ENCODE results near the gene NCAM2. TPM values are rescaled to one million over a fixed set of nuclear protein-coding genes. Genes with fewer than 3 reads are reported as not detected.

The NCAM2 gene
- total RNA-seq, 2 donors from 2014 or later, result not detected

GRCh38 chr21:21182401-21183010 lies 184.3 kb downstream of the NCAM2 start:
- ATAC-seq, result no peak
- H3K4me3 Mint-ChIP-seq, result no peak overlapping the region
- no peaks in the 10 kb centered on the region for H3K9me3 Mint-ChIP-seq
- no peak for DNase-seq (ENCODE audit: low spot score)
- no peak overlapping the region for H3K27ac Mint-ChIP-seq
- H3K4me1 Mint-ChIP-seq (ENCODE audit: low read depth in 2 of 2), result no peaks in the 10 kb centered on the region
- H3K36me3 Mint-ChIP-seq, result no peaks in the 10 kb centered on the region
- no peaks in the 10 kb centered on the region for H3K27me3 Mint-ChIP-seq

GRCh38 chr21:21183092-21183491 lies 184.9 kb downstream of the NCAM2 start:
- no peaks in the 10 kb centered on the region for H3K27me3 Mint-ChIP-seq
- DNase-seq (ENCODE audit: low spot score) (no peak), ATAC-seq (no peak)
- no peaks in the 10 kb centered on the region for H3K4me1 Mint-ChIP-seq (ENCODE audit: low read depth in 2 of 2)
- H3K9me3 Mint-ChIP-seq, result no peaks in the 10 kb centered on the region
- H3K4me3 Mint-ChIP-seq, result no peak overlapping the region
- H3K36me3 Mint-ChIP-seq, result no peaks in the 10 kb centered on the region
- no peak overlapping the region for H3K27ac Mint-ChIP-seq

GRCh38 chr21:21184771-21185528 lies 186.7 kb downstream of the NCAM2 start:
- DNase-seq (ENCODE audit: low spot score), result no peak
- H3K36me3 Mint-ChIP-seq, result no peaks in the 10 kb centered on the region
- no peaks in the 10 kb centered on the region for H3K27me3 Mint-ChIP-seq
- no peaks in the 10 kb centered on the region for H3K9me3 Mint-ChIP-seq
- no peak overlapping the region for H3K4me3 Mint-ChIP-seq
- H3K27ac Mint-ChIP-seq, result no peak overlapping the region
- ATAC-seq, result no peak
- no peaks in the 10 kb centered on the region for H3K4me1 Mint-ChIP-seq (ENCODE audit: low read depth in 2 of 2)

- H3K4me3 Mint-ChIP-seq, result no peak overlapping the region
- H3K9me3 Mint-ChIP-seq, result peaks cover 4% of the 10 kb centered on the region
- peaks cover 10% of the 10 kb centered on the region in 2 donors for H3K4me1 Mint-ChIP-seq (ENCODE audit: low read depth in 2 of 2)
- H3K27me3 Mint-ChIP-seq, result no peaks in the 10 kb centered on the region
- DNase-seq (ENCODE audit: low spot score), result no peak
- no peaks in the 10 kb centered on the region for H3K36me3 Mint-ChIP-seq
- ATAC-seq, result no peak
- no peak overlapping the region for H3K27ac Mint-ChIP-seq
Observed at GRCh38 chr21:21187579-21187978, 189.4 kb downstream of the NCAM2 start.

- Mint-ChIP-seq H3K9me3 (peaks cover 4% of the 10 kb centered on the region), H3K27ac (no peak overlapping the region), H3K36me3 (no peaks in the 10 kb centered on the region), H3K4me1 (ENCODE audit: low read depth in 2 of 2) (peaks cover 11 to 14% of the 10 kb centered on the region in 2 donors), H3K4me3 (no peak overlapping the region), H3K27me3 (no peaks in the 10 kb centered on the region)
- ATAC-seq (no peak), DNase-seq (ENCODE audit: low spot score) (no peak)
Observed at GRCh38 chr21:21188513-21189195, 190.4 kb downstream of the NCAM2 start.

- Mint-ChIP-seq H3K4me1 (ENCODE audit: low read depth in 2 of 2) (peaks cover 32 to 38% of the 10 kb centered on the region in 2 donors), H3K27me3 (no peaks in the 10 kb centered on the region), H3K9me3 (peaks cover 4% of the 10 kb centered on the region), H3K27ac (peak overlapping the region; percentile 36 to 46), H3K4me3 (no peak overlapping the region), H3K36me3 (no peaks in the 10 kb centered on the region)
- no peak for DNase-seq (ENCODE audit: low spot score)
- no peak for ATAC-seq
Observed at GRCh38 chr21:21195417-21195943, 197.3 kb downstream of the NCAM2 start.

GRCh38 chr21:21196087-21196486 lies 197.9 kb downstream of the NCAM2 start:
- no peak for ATAC-seq
- H3K9me3 Mint-ChIP-seq, result peaks cover 4% of the 10 kb centered on the region

GRCh38 chr21:21196848-21197247 lies 198.6 kb downstream of the NCAM2 start:
- Mint-ChIP-seq H3K27me3 (no peaks in the 10 kb centered on the region), H3K9me3 (peaks cover 4% of the 10 kb centered on the region), H3K36me3 (no peaks in the 10 kb centered on the region), H3K27ac (peak overlapping the region; percentile 36 to 48), H3K4me3 (peak overlapping the region; percentile 32), H3K4me1 (ENCODE audit: low read depth in 2 of 2) (peaks cover 35 to 41% of the 10 kb centered on the region in 2 donors)
- DNase-seq (ENCODE audit: low spot score), result no peak
- no peak for ATAC-seq

More at GRCh38 chr21:21196087-21196486, 197.9 kb downstream of the NCAM2 start:
- peak overlapping the region; percentile 32 for H3K4me3 Mint-ChIP-seq
- peak overlapping the region; percentile 36 to 48 for H3K27ac Mint-ChIP-seq
- DNase-seq (ENCODE audit: low spot score), result no peak
- no peaks in the 10 kb centered on the region for H3K27me3 Mint-ChIP-seq
- H3K36me3 Mint-ChIP-seq, result no peaks in the 10 kb centered on the region
- peaks cover 32 to 38% of the 10 kb centered on the region in 2 donors for H3K4me1 Mint-ChIP-seq (ENCODE audit: low read depth in 2 of 2)

- Mint-ChIP-seq H3K4me3 (peak overlapping the region; percentile 78), H3K36me3 (no peaks in the 10 kb centered on the region), H3K27me3 (no peaks in the 10 kb centered on the region), H3K4me1 (ENCODE audit: low read depth in 2 of 2) (peaks cover 27 to 30% of the 10 kb centered on the region in 2 donors), H3K27ac (peak overlapping the region; percentile 93 to 96), H3K9me3 (no peaks in the 10 kb centered on the region)
- no peak for DNase-seq (ENCODE audit: low spot score)
- ATAC-seq, result peak; percentile 77
Observed at GRCh38 chr21:21199342-21200102, 201.3 kb downstream of the NCAM2 start.

GRCh38 chr21:21200103-21200938 lies 202.1 kb downstream of the NCAM2 start:
- peak overlapping the region; percentile 78 for H3K4me3 Mint-ChIP-seq
- peak; percentile 78 to 91 for ATAC-seq
- peaks cover 27 to 30% of the 10 kb centered on the region in 2 donors for H3K4me1 Mint-ChIP-seq (ENCODE audit: low read depth in 2 of 2)
- H3K27ac Mint-ChIP-seq, result peak overlapping the region; percentile 93 to 96
- peak; percentile 76 for DNase-seq (ENCODE audit: low spot score)
- no peaks in the 10 kb centered on the region for H3K9me3 Mint-ChIP-seq
- H3K27me3 Mint-ChIP-seq, result no peaks in the 10 kb centered on the region
- H3K36me3 Mint-ChIP-seq, result no peaks in the 10 kb centered on the region

GRCh38 chr21:21200939-21201615 lies 202.9 kb downstream of the NCAM2 start:
- H3K27ac Mint-ChIP-seq, result peak overlapping the region; percentile 93 to 96
- H3K4me3 Mint-ChIP-seq, result peak overlapping the region; percentile 78
- DNase-seq (ENCODE audit: low spot score), result no peak
- peak in 1 of 2 donors; percentile 70 for ATAC-seq
- H3K36me3 Mint-ChIP-seq, result no peaks in the 10 kb centered on the region
- H3K4me1 Mint-ChIP-seq (ENCODE audit: low read depth in 2 of 2), result peaks cover 27 to 30% of the 10 kb centered on the region in 2 donors
- H3K27me3 Mint-ChIP-seq, result no peaks in the 10 kb centered on the region
- H3K9me3 Mint-ChIP-seq, result no peaks in the 10 kb centered on the region

GRCh38 chr21:21203822-21204339 lies 205.7 kb downstream of the NCAM2 start:
- no peak for DNase-seq (ENCODE audit: low spot score)
- no peaks in the 10 kb centered on the region for H3K9me3 Mint-ChIP-seq
- peaks cover 17% of the 10 kb centered on the region in 2 donors for H3K4me1 Mint-ChIP-seq (ENCODE audit: low read depth in 2 of 2)
- no peak overlapping the region for H3K27ac Mint-ChIP-seq
- no peak for ATAC-seq
- H3K36me3 Mint-ChIP-seq, result no peaks in the 10 kb centered on the region
- H3K27me3 Mint-ChIP-seq, result peaks cover 0 to 3% of the 10 kb centered on the region in 2 donors
- H3K4me3 Mint-ChIP-seq, result no peak overlapping the region
